Keratinocyte (primary cell): ENCODE results near the gene TOX3. TPM values are rescaled to one million over a fixed set of nuclear protein-coding genes. Genes with fewer than 3 reads are reported as not detected.

Source experiments
- DNase-seq: peaks from one replicate; pipeline ENCODE4 v3.0.0-alpha.2; 2011; ENCODE audit warnings: low read depth, missing footprints, low spot score
- FAIRE-seq: peaks from 2 replicates; lab custom pipeline; 2011; peaks lifted over from hg19 to GRCh38; lab: Jason Lieb, UNC
- H2AFZ ChIP-seq: 2 replicates; pipeline ENCODE4 v1.6.0; 2012; ENCODE audit warnings: low read length, control low read depth, inconsistent platforms; ENCODE audit not compliant: control insufficient read depth
- H3K27ac ChIP-seq: 2 replicates; pipeline ENCODE4 v1.5.1; 2011; ENCODE audit warnings: low read length; ENCODE audit not compliant: control insufficient read depth, insufficient read depth
- H3K27me3 ChIP-seq: 3 replicates; pipeline ENCODE4 v1.6.0; 2011; ENCODE audit warnings: low read length; ENCODE audit not compliant: control insufficient read depth, insufficient read depth; ENCODE audit errors: extremely low read depth
- H3K36me3 ChIP-seq, 2 experiments: 2 replicates in 1 of 2; 3 replicates in 1 of 2; pipeline ENCODE4 v1.5.1; 2011; ENCODE audit warnings: low read length in 2 of 2, mild to moderate bottlenecking in 1 of 2; ENCODE audit not compliant: control insufficient read depth in 2 of 2, insufficient read depth in 2 of 2; ENCODE audit errors: extremely low read depth in 1 of 2
- H3K4me1 ChIP-seq: 3 replicates; pipeline ENCODE4 v1.5.1; 2011; ENCODE audit warnings: low read length; ENCODE audit not compliant: control insufficient read depth, insufficient read depth; ENCODE audit errors: extremely low read depth
- H3K4me2 ChIP-seq: 3 replicates; pipeline ENCODE4 v1.6.0; 2011; ENCODE audit warnings: low read depth, low read length; ENCODE audit not compliant: control insufficient read depth, insufficient read depth; ENCODE audit errors: extremely low read depth
- H3K4me3 ChIP-seq, 3 experiments: fragments of 200-600 bp in 1 of 3; sonication (generic) in 1 of 3; 2 replicates in 2 of 3; 3 replicates in 1 of 3; pipeline ENCODE4 v1.5.1; 2011 to 2016; ENCODE audit warnings: low read length in 3 of 3, mild to moderate bottlenecking in 3 of 3, control low read depth in 2 of 3, inconsistent platforms in 1 of 3, low read depth in 1 of 3, mixed read lengths in 1 of 3, mixed run types in 1 of 3, moderate library complexity in 1 of 3; ENCODE audit not compliant: control insufficient read depth in 2 of 3, insufficient read depth in 2 of 3; ENCODE audit errors: extremely low read depth in 1 of 3
- H3K79me2 ChIP-seq: 2 replicates; pipeline ENCODE4 v1.6.0; 2012; ENCODE audit warnings: low read length; ENCODE audit not compliant: control insufficient read depth, insufficient read depth
- H3K9ac ChIP-seq: 3 replicates; pipeline ENCODE4 v1.6.0; 2011; ENCODE audit warnings: low read length; ENCODE audit not compliant: control insufficient read depth, insufficient read depth; ENCODE audit errors: extremely low read depth
- H3K9me1 ChIP-seq: 3 replicates; pipeline ENCODE4 v1.6.0; 2011; ENCODE audit warnings: low read length; ENCODE audit not compliant: control insufficient read depth, insufficient read depth; ENCODE audit errors: extremely low read depth
- H3K9me3 ChIP-seq: 2 replicates; pipeline ENCODE4 v1.5.1; 2012; ENCODE audit warnings: low read depth, low read length; ENCODE audit not compliant: control insufficient read depth
- H4K20me1 ChIP-seq: 3 replicates; pipeline ENCODE4 v1.6.0; 2011; ENCODE audit warnings: low read length; ENCODE audit not compliant: control insufficient read depth, insufficient read depth; ENCODE audit errors: extremely low read depth
- EZH2 ChIP-seq: IDR thresholded peaks from one replicate; pipeline ENCODE4 v1.6.1; 2012; ENCODE audit warnings: inconsistent platforms, mild to moderate bottlenecking, low read length, moderate library complexity
- dilution Hi-C: fragments of 300-500 bp; cut with MboI; formaldehyde crosslinking; loops from one replicate; pipeline ENCODE4 v1.7.0; 2020; ENCODE audit warnings: low sequenced_read_pairs; ENCODE audit not compliant: extremely low pct_ligation_motif_present
- polyA plus RNA-seq, 5 experiments: library from polyadenylated mRNA; depleted of rRNA in 3 of 5; stranded (reverse) in 3 of 5; stranded (forward) in 1 of 5; unstranded in 1 of 5; fragments of >200 nt; gene quantifications; 1 replicate in 1 of 5; 2 replicates in 3 of 5; 3 replicates in 1 of 5; pipeline versions ENCODE4 v1.2.1 to v1.2.3, GENCODE V29; 2011 to 2012; ENCODE audit warnings: missing spikeins in 2 of 5, low read depth in 1 of 5, low replicate concordance in 1 of 5
- TF ChIP-seq, protein P1 (sequence below), 3 experiments: IDR thresholded peaks in 1 of 3; conservative IDR thresholded peaks in 1 of 3; optimal IDR thresholded peaks in 1 of 3; 2 replicates in 2 of 3; 3 replicates in 1 of 3; pipeline versions ENCODE3 to v1.5.1; 2011; ENCODE audit warnings: low read length in 3 of 3, mild to moderate bottlenecking in 3 of 3, moderate library complexity in 2 of 3, control low read depth in 1 of 3, inconsistent platforms in 1 of 3; ENCODE audit not compliant: insufficient read depth in 2 of 3; ENCODE audit errors: extremely low read depth in 1 of 3

TOX3 gene
- polyA plus RNA-seq, 1 donor (not counting 4 experiments of a cell fraction or from before 2014, with no cell fraction given): not detected

DNA sequence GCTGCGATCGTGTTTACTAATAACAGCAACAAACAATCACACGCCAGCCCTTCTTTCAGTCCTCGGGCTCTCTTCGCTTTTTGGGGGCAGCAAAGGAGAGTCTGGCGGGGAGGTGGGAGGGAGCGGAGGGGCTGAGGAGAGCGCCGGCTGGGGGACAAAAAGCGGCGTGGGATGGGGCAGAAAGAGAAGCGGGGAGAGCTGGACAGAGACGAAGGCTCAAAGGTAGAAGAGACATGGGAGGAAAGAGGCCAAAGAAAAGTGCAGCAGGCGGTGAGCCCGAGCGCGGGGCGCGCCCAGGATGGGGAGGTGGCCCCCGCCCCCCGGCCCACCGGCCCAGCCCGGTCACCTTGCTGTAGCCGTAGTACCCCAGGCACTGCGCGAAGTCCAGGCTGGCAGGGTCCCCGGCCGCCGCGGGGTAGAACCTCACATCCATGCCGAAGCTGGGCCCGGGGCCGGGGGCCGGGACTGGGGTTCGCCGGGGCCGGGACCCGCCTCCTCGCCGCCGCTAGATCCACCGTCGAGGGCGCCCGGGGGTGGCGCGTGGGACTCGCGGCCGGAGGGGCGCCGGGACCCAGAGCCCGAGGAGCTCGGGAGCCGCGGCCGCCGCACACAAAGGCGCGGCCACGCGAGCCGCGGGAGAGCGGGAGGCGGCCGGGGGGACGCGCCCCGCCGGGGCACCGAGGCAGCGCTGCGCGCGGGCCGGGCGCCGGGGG, 496 bp downstream of the TOX3 start:
- FAIRE-seq (no peak), DNase-seq (no peak)
- Histone ChIP-seq H3K9me1 (no peaks in the 10 kb centered on the region), H3K4me3 (peak overlapping the region in 1 of 3 experiments; percentile 40), H3K79me2 (no peaks in the 10 kb centered on the region), H3K4me2 (peak overlapping the region; percentile 62), H3K27ac (no peak overlapping the region), H3K4me1 (peaks cover 5% of the 10 kb centered on the region), H3K9me3 (no peaks in the 10 kb centered on the region), H3K9ac (no peak overlapping the region), H2AFZ (no peak overlapping the region), H3K36me3 (no peaks in the 10 kb centered on the region), H4K20me1 (no peaks in the 10 kb centered on the region), H3K27me3 (peaks cover 45% of the 10 kb centered on the region)
- TF ChIP-seq, protein P1, sequence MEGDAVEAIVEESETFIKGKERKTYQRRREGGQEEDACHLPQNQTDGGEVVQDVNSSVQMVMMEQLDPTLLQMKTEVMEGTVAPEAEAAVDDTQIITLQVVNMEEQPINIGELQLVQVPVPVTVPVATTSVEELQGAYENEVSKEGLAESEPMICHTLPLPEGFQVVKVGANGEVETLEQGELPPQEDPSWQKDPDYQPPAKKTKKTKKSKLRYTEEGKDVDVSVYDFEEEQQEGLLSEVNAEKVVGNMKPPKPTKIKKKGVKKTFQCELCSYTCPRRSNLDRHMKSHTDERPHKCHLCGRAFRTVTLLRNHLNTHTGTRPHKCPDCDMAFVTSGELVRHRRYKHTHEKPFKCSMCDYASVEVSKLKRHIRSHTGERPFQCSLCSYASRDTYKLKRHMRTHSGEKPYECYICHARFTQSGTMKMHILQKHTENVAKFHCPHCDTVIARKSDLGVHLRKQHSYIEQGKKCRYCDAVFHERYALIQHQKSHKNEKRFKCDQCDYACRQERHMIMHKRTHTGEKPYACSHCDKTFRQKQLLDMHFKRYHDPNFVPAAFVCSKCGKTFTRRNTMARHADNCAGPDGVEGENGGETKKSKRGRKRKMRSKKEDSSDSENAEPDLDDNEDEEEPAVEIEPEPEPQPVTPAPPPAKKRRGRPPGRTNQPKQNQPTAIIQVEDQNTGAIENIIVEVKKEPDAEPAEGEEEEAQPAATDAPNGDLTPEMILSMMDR (optimal IDR thresholded peaks at IDR 0.05 in 1 of 3, IDR thresholded peaks at IDR 0.05 in 1 of 3, conservative IDR thresholded peaks at IDR 0.05 in 1 of 3; ENCODE audit: extremely low read depth in 1 of 3, insufficient read depth in 2 of 3, low read length in 3 of 3): no peak
- peak; percentile 90 for TF ChIP-seq EZH2
- dilution Hi-C loops: no loop called here

DNA sequence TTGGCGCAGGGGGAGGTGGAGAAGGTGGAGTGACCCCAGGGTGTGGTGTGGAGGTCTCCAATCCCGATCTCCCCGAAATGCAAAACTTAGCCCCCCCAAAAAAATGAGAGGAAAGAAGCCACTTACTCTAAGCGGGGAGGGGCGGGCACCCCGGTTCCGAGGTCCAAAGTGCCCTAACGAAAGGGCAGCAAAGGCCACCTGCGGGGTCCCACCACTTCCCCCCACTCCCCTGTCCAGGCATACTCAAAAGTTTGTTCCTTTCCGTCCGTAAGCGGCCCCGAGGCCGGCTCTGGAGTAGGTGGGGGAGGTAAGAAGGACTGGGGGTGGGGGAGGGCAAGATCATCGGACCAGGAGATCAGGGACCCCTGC, 1.1 kb downstream of the TOX3 start:
- Histone ChIP-seq H4K20me1 (no peaks in the 10 kb centered on the region), H3K4me1 (peaks cover 2% of the 10 kb centered on the region), H3K4me2 (peak overlapping the region; percentile 60), H3K4me3 (peak overlapping the region in 2 of 3 experiments; percentile 16 to 28), H3K27me3 (peaks cover 45% of the 10 kb centered on the region), H3K79me2 (no peaks in the 10 kb centered on the region), H3K9me3 (no peaks in the 10 kb centered on the region), H3K9ac (no peak overlapping the region), H3K36me3 (no peaks in the 10 kb centered on the region), H2AFZ (no peak overlapping the region), H3K27ac (no peak overlapping the region), H3K9me1 (no peaks in the 10 kb centered on the region)
- TF ChIP-seq, protein P1 (optimal IDR thresholded peaks at IDR 0.05 in 1 of 3, IDR thresholded peaks at IDR 0.05 in 1 of 3, conservative IDR thresholded peaks at IDR 0.05 in 1 of 3; ENCODE audit: extremely low read depth in 1 of 3, insufficient read depth in 2 of 3, low read length in 3 of 3): no peak
- TF ChIP-seq EZH2: peak; percentile 1
- no peak for DNase-seq
- no peak for FAIRE-seq
- dilution Hi-C loops: no loop called here
